NCI-H1105 (cell line): Measurements from ENCODE around the gene PXK.
"Not testable (repeated sequence)": the region's sequence is repeated elsewhere in the genome, so short reads cannot be mapped to it uniquely, and the experiment has no call there.

ENCODE experiments used
- DNase-seq: peaks from one replicate; lab custom pipeline; 2025; lab: John Stamatoyannopoulos, UW

The PXK gene

GRCh38 chr3:58332575-58333188 is at the start of gene PXK:
Gene PXK (plus strand): TSS chr3:58332892. CDS start chr3:58332989, 97 bp downstream.
- DNase-seq: no peak

- no peak for DNase-seq
These were observed 47.4 kb upstream of the PXK start for GRCh38 chr3:58285334-58285733.

GRCh38 chr3:58287354-58287753 is 45.3 kb upstream of the PXK start:
- DNase-seq: no peak

- DNase-seq: no peak
These were observed 44.5 kb upstream of the PXK start for GRCh38 chr3:58288011-58288728.

- not testable (repeated sequence) for DNase-seq
These were observed 43.6 kb upstream of the PXK start for GRCh38 chr3:58288964-58289613.

- DNase-seq: not testable (repeated sequence)
These were observed 42.2 kb upstream of the PXK start for GRCh38 chr3:58290446-58290845.

- no peak for DNase-seq
These were observed 40.9 kb upstream of the PXK start for GRCh38 chr3:58291671-58292338.

GRCh38 chr3:58292866-58293265 is 39.8 kb upstream of the PXK start:
- no peak for DNase-seq

- DNase-seq: no peak
These were observed 39.2 kb upstream of the PXK start for GRCh38 chr3:58293516-58293915.

GRCh38 chr3:58296269-58296668 is 36.4 kb upstream of the PXK start:
- DNase-seq: no peak

GRCh38 chr3:58296843-58297242 is 35.8 kb upstream of the PXK start:
- DNase-seq: no peak

GRCh38 chr3:58298190-58298589 is 34.5 kb upstream of the PXK start:
- DNase-seq: no peak

- no peak for DNase-seq
These were observed 33.6 kb upstream of the PXK start for GRCh38 chr3:58299075-58299474.

GRCh38 chr3:58299839-58300516 is 32.7 kb upstream of the PXK start:
- no peak for DNase-seq

- DNase-seq: peak; percentile 86
These were observed 26.6 kb upstream of the PXK start, which contains the start of the genes HTD2 and RPP14 for GRCh38 chr3:58305882-58306711. Gene HTD2 (plus strand): TSS chr3:58306520. CDS start chr3:58317614, 11,094 bp downstream. Gene RPP14 (plus strand): TSS chr3:58306245. CDS start chr3:58310330, 4,085 bp downstream.

- DNase-seq: peak; percentile 10
These were observed 25.0 kb upstream of the PXK start for GRCh38 chr3:58307639-58308215.

- no peak for DNase-seq
These were observed 24.0 kb upstream of the PXK start for GRCh38 chr3:58308728-58309127.

GRCh38 chr3:58317811-58318210 is 14.9 kb upstream of the PXK start:
- no peak for DNase-seq

- no peak for DNase-seq
These were observed 10.9 kb upstream of the PXK start for GRCh38 chr3:58321791-58322190.

- no peak for DNase-seq
These were observed 9.9 kb upstream of the PXK start for GRCh38 chr3:58322793-58323192.
